Right lung (tissue), 10 donors: ENCODE results near the gene RPL37A. TPM values are rescaled to one million over a fixed set of nuclear protein-coding genes. Genes with fewer than 3 reads are reported as not detected.

Experiments
- DNase-seq, 2 donors: peaks; one replicate each; pipeline ENCODE4 v3.0.0-alpha.2; 2013
- long read RNA-seq, 8 donors: transcript quantifications; one replicate each; lab custom pipeline, GENCODE V29; 2026
- polyA plus RNA-seq, 5 donors: library from polyadenylated mRNA; unstranded; fragments of 120-200 nt; gene quantifications; one replicate each; pipeline versions ENCODE4 v1.2.1 to v1.2.3, GENCODE V29; 2013; ENCODE audit warnings: inconsistent platforms in 1 of 5, low replicate concordance in 1 of 5; ENCODE audit not compliant: insufficient read length in 5 of 5, insufficient read depth in 1 of 5

RPL37A gene
- 1,000 to 10,000 TPM; 2,481 to 3,642 (median 2,862) TPM for polyA plus RNA-seq
- long read RNA-seq, donor 1, transcript RPL37A-210 (4 exons, 3,647 nt) = major isoform, 3,206 of 4,569 reads
- long read RNA-seq, donor 1, transcript RPL37A-201 (3 exons, 742 nt) = minor isoform, 1,025 of 4,569 reads
- long read RNA-seq, donor 1, transcript RPL37A-208 (2 exons, 2,225 nt) = minor isoform, 19 of 4,569 reads
- long read RNA-seq, donor 1, transcript RPL37A-209 (3 exons, 1,701 nt) = minor isoform, 29 of 4,569 reads
- long read RNA-seq, donor 1, partial matches to known transcripts = 161 of 4,569 reads
- long read RNA-seq, donor 1, other reads (novel, unspliced or antisense) = 118 of 4,569 reads
- long read RNA-seq, donor 2, transcript RPL37A-201 (3 exons, 742 nt) = minor isoform, 228 of 1,638 reads
- long read RNA-seq, donor 2, transcript RPL37A-210 (4 exons, 3,647 nt) = major isoform, 1,293 of 1,638 reads
- long read RNA-seq, donor 2, transcript RPL37A-209 (3 exons, 1,701 nt) = minor isoform, 15 of 1,638 reads
- long read RNA-seq, donor 2, partial matches to known transcripts = 47 of 1,638 reads
- long read RNA-seq, donor 2, other reads (novel, unspliced or antisense) = 47 of 1,638 reads
- long read RNA-seq, donor 3, transcript RPL37A-207 (2 exons, 2,082 nt) = minor isoform, 10 of 2,541 reads
- long read RNA-seq, donor 3, transcript RPL37A-201 (3 exons, 742 nt) = minor isoform, 377 of 2,541 reads
- long read RNA-seq, donor 3, transcript RPL37A-210 (4 exons, 3,647 nt) = major isoform, 1,966 of 2,541 reads
- long read RNA-seq, donor 3, transcript RPL37A-209 (3 exons, 1,701 nt) = minor isoform, 21 of 2,541 reads
- long read RNA-seq, donor 3, partial matches to known transcripts = 97 of 2,541 reads
- long read RNA-seq, donor 3, other reads (novel, unspliced or antisense) = 61 of 2,541 reads
- long read RNA-seq, donor 4, transcript RPL37A-210 (4 exons, 3,647 nt) = major isoform, 1,681 of 2,557 reads
- long read RNA-seq, donor 4, transcript RPL37A-209 (3 exons, 1,701 nt) = minor isoform, 22 of 2,557 reads
- long read RNA-seq, donor 4, transcript RPL37A-207 (2 exons, 2,082 nt) = minor isoform, 10 of 2,557 reads
- long read RNA-seq, donor 4, transcript RPL37A-201 (3 exons, 742 nt) = minor isoform, 677 of 2,557 reads
- long read RNA-seq, donor 4, partial matches to known transcripts = 101 of 2,557 reads
- long read RNA-seq, donor 4, other reads (novel, unspliced or antisense) = 55 of 2,557 reads
- long read RNA-seq, donor 5, transcript RPL37A-209 (3 exons, 1,701 nt) = minor isoform, 30 of 4,031 reads
- long read RNA-seq, donor 5, transcript RPL37A-208 (2 exons, 2,225 nt) = minor isoform, 12 of 4,031 reads
- long read RNA-seq, donor 5, transcript RPL37A-201 (3 exons, 742 nt) = minor isoform, 515 of 4,031 reads
- long read RNA-seq, donor 5, transcript RPL37A-210 (4 exons, 3,647 nt) = major isoform, 3,247 of 4,031 reads
- long read RNA-seq, donor 5, partial matches to known transcripts = 106 of 4,031 reads
- long read RNA-seq, donor 5, other reads (novel, unspliced or antisense) = 114 of 4,031 reads
- long read RNA-seq, donor 6, transcript RPL37A-209 (3 exons, 1,701 nt) = minor isoform, 26 of 4,188 reads
- long read RNA-seq, donor 6, transcript RPL37A-201 (3 exons, 742 nt) = minor isoform, 628 of 4,188 reads
- long read RNA-seq, donor 6, transcript RPL37A-208 (2 exons, 2,225 nt) = minor isoform, 13 of 4,188 reads
- long read RNA-seq, donor 6, transcript RPL37A-210 (4 exons, 3,647 nt) = major isoform, 3,302 of 4,188 reads
- long read RNA-seq, donor 6, partial matches to known transcripts = 93 of 4,188 reads
- long read RNA-seq, donor 6, other reads (novel, unspliced or antisense) = 116 of 4,188 reads
- long read RNA-seq, donor 7, transcript RPL37A-210 (4 exons, 3,647 nt) = major isoform, 505 of 691 reads
- long read RNA-seq, donor 7, transcript RPL37A-209 (3 exons, 1,701 nt) = minor isoform, 8 of 691 reads
- long read RNA-seq, donor 7, transcript RPL37A-201 (3 exons, 742 nt) = minor isoform, 128 of 691 reads
- long read RNA-seq, donor 7, partial matches to known transcripts = 35 of 691 reads
- long read RNA-seq, donor 7, other reads (novel, unspliced or antisense) = 11 of 691 reads
- long read RNA-seq, donor 8, transcript RPL37A-208 (2 exons, 2,225 nt) = minor isoform, 11 of 1,392 reads
- long read RNA-seq, donor 8, transcript RPL37A-210 (4 exons, 3,647 nt) = major isoform, 971 of 1,392 reads
- long read RNA-seq, donor 8, transcript RPL37A-201 (3 exons, 742 nt) = minor isoform, 317 of 1,392 reads
- long read RNA-seq, donor 8, transcript RPL37A-209 (3 exons, 1,701 nt) = minor isoform, 11 of 1,392 reads
- long read RNA-seq, donor 8, partial matches to known transcripts = 40 of 1,392 reads
- long read RNA-seq, donor 8, other reads (novel, unspliced or antisense) = 31 of 1,392 reads

- peak; percentile 94 to 96 for DNase-seq
Measured at GRCh38 chr2:216498379-216499352, at the start of gene RPL37A. Gene RPL37A, plus strand, starts transcription at chr2:216498844. Its CDS starts 31 bp downstream, at chr2:216498875.

GRCh38 chr2:216450346-216450745 lies 48.3 kb upstream of the RPL37A start:
- no peak for DNase-seq

GRCh38 chr2:216450784-216451183 lies 47.9 kb upstream of the RPL37A start:
- no peak for DNase-seq

- no peak for DNase-seq
Measured at GRCh38 chr2:216453955-216454614, 44.6 kb upstream of the RPL37A start.

- no peak for DNase-seq
Measured at GRCh38 chr2:216463148-216463547, 35.5 kb upstream of the RPL37A start.

GRCh38 chr2:216464104-216464720 lies 34.4 kb upstream of the RPL37A start:
- DNase-seq = no peak

- no peak for DNase-seq
Measured at GRCh38 chr2:216465579-216466195, 33.0 kb upstream of the RPL37A start.

- no peak for DNase-seq
Measured at GRCh38 chr2:216467845-216468244, 30.8 kb upstream of the RPL37A start.

GRCh38 chr2:216469661-216470060 lies 29.0 kb upstream of the RPL37A start:
- no peak for DNase-seq

GRCh38 chr2:216473187-216473586 lies 25.5 kb upstream of the RPL37A start:
- no peak for DNase-seq

- no peak for DNase-seq
Measured at GRCh38 chr2:216474925-216475670, 23.5 kb upstream of the RPL37A start.

- DNase-seq = no peak
Measured at GRCh38 chr2:216475767-216476166, 22.9 kb upstream of the RPL37A start.

GRCh38 chr2:216477283-216478035 lies 21.2 kb upstream of the RPL37A start:
- no peak for DNase-seq

GRCh38 chr2:216478151-216478550 lies 20.5 kb upstream of the RPL37A start:
- no peak for DNase-seq

- no peak for DNase-seq
Measured at GRCh38 chr2:216478791-216479190, 19.9 kb upstream of the RPL37A start.
